ENCODE data around the gene SH3TC1.

- TF ChIP-seq POLR2AphosphoS5 (IDR thresholded peaks at IDR 0.05; ENCODE audit: borderline replicate concordance, low read depth, low read length) (no peak), EZH2 (IDR thresholded peaks at IDR 0.05) (no peak), FOXP2 (optimal IDR thresholded peaks at IDR 0.05; ENCODE audit: control extremely low read depth, extremely low read length, insufficient read depth) (no peak)
Measured at GRCh38 chr4:8286719-8287342, 87.7 kb downstream of the SH3TC1 start.
